ENCODE results near the gene KCNMA1. TPM values are rescaled to one million over a fixed set of nuclear protein-coding genes. Genes with fewer than 3 reads are reported as not detected.

The KCNMA1 gene
- total and polyA plus RNA-seq, 5 donors = 1.5 to 6.1 (median 3.3) TPM

- H3K27me3 ChIP-seq (ENCODE audit: control insufficient read depth, insufficient read depth) = no peaks in the 10 kb centered on the region
- no peak overlapping the region for H3K27ac ChIP-seq (ENCODE audit: low read length)
- intact Hi-C loops (cut with DNase I) = no loop called here
- 43% methylated on average over 2 of the region's 2 CpGs for WGBS
- H3K4me3 ChIP-seq (ENCODE audit: low read length) = no peak overlapping the region
- H3K9me3 ChIP-seq (ENCODE audit: control insufficient read depth, low read length) = no peaks in the 10 kb centered on the region
- ATAC-seq (no peak), DNase-seq (no peak)
- H3K4me1 ChIP-seq (ENCODE audit: control insufficient read depth, insufficient read depth, low read length) = no peaks in the 10 kb centered on the region
Measured at GRCh38 chr10:77311186-77311585, 326.4 kb downstream of the KCNMA1 start.

GRCh38 chr10:77310288-77310840 is 327.2 kb downstream of the KCNMA1 start:
- Histone ChIP-seq H3K27me3 (ENCODE audit: control insufficient read depth, insufficient read depth) (no peaks in the 10 kb centered on the region), H3K9me3 (ENCODE audit: control insufficient read depth, low read length) (no peaks in the 10 kb centered on the region), H3K27ac (ENCODE audit: low read length) (no peak overlapping the region), H3K4me3 (ENCODE audit: low read length) (no peak overlapping the region), H3K4me1 (ENCODE audit: control insufficient read depth, insufficient read depth, low read length) (no peaks in the 10 kb centered on the region)
- no peak for ATAC-seq
- intact Hi-C loops (cut with DNase I) = no loop called here
- DNase-seq = no peak
- 41% methylated on average over 6 of the region's 6 CpGs for WGBS

GRCh38 chr10:77309509-77309908 is 328.1 kb downstream of the KCNMA1 start:
- Histone ChIP-seq H3K27me3 (ENCODE audit: control insufficient read depth, insufficient read depth) (no peaks in the 10 kb centered on the region), H3K9me3 (ENCODE audit: control insufficient read depth, low read length) (no peaks in the 10 kb centered on the region), H3K4me3 (ENCODE audit: low read length) (no peak overlapping the region), H3K27ac (ENCODE audit: low read length) (no peak overlapping the region), H3K4me1 (ENCODE audit: control insufficient read depth, insufficient read depth, low read length) (no peaks in the 10 kb centered on the region)
- DNase-seq = no peak
- 74% methylated on average over 2 of the region's 2 CpGs for WGBS
- intact Hi-C loops (cut with DNase I) = no loop called here
- ATAC-seq = no peak

- DNase-seq (no peak), ATAC-seq (no peak)
- no peak overlapping the region for H3K27ac ChIP-seq (ENCODE audit: low read length)
- H3K27me3 ChIP-seq (ENCODE audit: control insufficient read depth, insufficient read depth) = no peaks in the 10 kb centered on the region
- H3K4me1 ChIP-seq (ENCODE audit: control insufficient read depth, insufficient read depth, low read length) = no peaks in the 10 kb centered on the region
- 81% methylated on average over 6 of the region's 6 CpGs for WGBS
- H3K9me3 ChIP-seq (ENCODE audit: control insufficient read depth, low read length) = no peaks in the 10 kb centered on the region
- intact Hi-C loops (cut with DNase I) = no loop called here
- H3K4me3 ChIP-seq (ENCODE audit: low read length) = no peak overlapping the region
Measured at GRCh38 chr10:77309092-77309491, 328.5 kb downstream of the KCNMA1 start.

GRCh38 chr10:77308084-77308732 is 329.4 kb downstream of the KCNMA1 start:
- ATAC-seq (no peak), DNase-seq (no peak)
- WGBS = 38% methylated on average over 3 of the region's 3 CpGs
- intact Hi-C loops (cut with DNase I) = no loop called here
- no peaks in the 10 kb centered on the region for H3K9me3 ChIP-seq (ENCODE audit: control insufficient read depth, low read length)
- no peak overlapping the region for H3K4me3 ChIP-seq (ENCODE audit: low read length)
- H3K27me3 ChIP-seq (ENCODE audit: control insufficient read depth, insufficient read depth) = no peaks in the 10 kb centered on the region
- no peak overlapping the region for H3K27ac ChIP-seq (ENCODE audit: low read length)
- no peaks in the 10 kb centered on the region for H3K4me1 ChIP-seq (ENCODE audit: control insufficient read depth, insufficient read depth, low read length)

GRCh38 chr10:77306666-77307065 is 330.9 kb downstream of the KCNMA1 start:
- DNase-seq = no peak
- intact Hi-C loops (cut with DNase I) = no loop called here
- 90% methylated on average over 4 of the region's 4 CpGs for WGBS
- H3K9me3 ChIP-seq (ENCODE audit: control insufficient read depth, low read length) = no peaks in the 10 kb centered on the region
- no peak overlapping the region for H3K27ac ChIP-seq (ENCODE audit: low read length)
- no peaks in the 10 kb centered on the region for H3K27me3 ChIP-seq (ENCODE audit: control insufficient read depth, insufficient read depth)
- no peak overlapping the region for H3K4me3 ChIP-seq (ENCODE audit: low read length)
- no peaks in the 10 kb centered on the region for H3K4me1 ChIP-seq (ENCODE audit: control insufficient read depth, insufficient read depth, low read length)
- ATAC-seq = no peak

- H3K27ac ChIP-seq (ENCODE audit: low read length) = no peak overlapping the region
- no peak overlapping the region for H3K4me3 ChIP-seq (ENCODE audit: low read length)
- DNase-seq (no peak), ATAC-seq (no peak)
- no peaks in the 10 kb centered on the region for H3K4me1 ChIP-seq (ENCODE audit: control insufficient read depth, insufficient read depth, low read length)
- no peaks in the 10 kb centered on the region for H3K9me3 ChIP-seq (ENCODE audit: control insufficient read depth, low read length)
- 72% methylated on average over 3 of the region's 3 CpGs for whole genome bisulfite sequencing
- intact Hi-C loops (cut with DNase I) = no loop called here
- no peaks in the 10 kb centered on the region for H3K27me3 ChIP-seq (ENCODE audit: control insufficient read depth, insufficient read depth)
Measured at GRCh38 chr10:77305650-77306632, 331.7 kb downstream of the KCNMA1 start.

- ATAC-seq = no peak
- 70% methylated on average over 3 of the region's 3 CpGs for WGBS
- no peaks in the 10 kb centered on the region for H3K27me3 ChIP-seq (ENCODE audit: control insufficient read depth, insufficient read depth)
Measured at GRCh38 chr10:77304192-77304591, 333.4 kb downstream of the KCNMA1 start.

GRCh38 chr10:77301305-77301730 is 336.3 kb downstream of the KCNMA1 start:
- Histone ChIP-seq H3K27ac (ENCODE audit: low read length) (no peak overlapping the region), H3K9me3 (ENCODE audit: control insufficient read depth, low read length) (no peaks in the 10 kb centered on the region), H3K27me3 (ENCODE audit: control insufficient read depth, insufficient read depth) (no peaks in the 10 kb centered on the region), H3K4me1 (ENCODE audit: control insufficient read depth, insufficient read depth, low read length) (no peaks in the 10 kb centered on the region), H3K4me3 (ENCODE audit: low read length) (no peak overlapping the region)
- 87% methylated on average over 3 of the region's 3 CpGs for WGBS
- DNase-seq = no peak
- ATAC-seq = no peak
- intact Hi-C loops (cut with DNase I) = no loop called here

More at GRCh38 chr10:77304192-77304591, 333.4 kb downstream of the KCNMA1 start:
- H3K9me3 ChIP-seq (ENCODE audit: control insufficient read depth, low read length) = no peaks in the 10 kb centered on the region
- H3K4me1 ChIP-seq (ENCODE audit: control insufficient read depth, insufficient read depth, low read length) = no peaks in the 10 kb centered on the region
- H3K4me3 ChIP-seq (ENCODE audit: low read length) = no peak overlapping the region
- no peak overlapping the region for H3K27ac ChIP-seq (ENCODE audit: low read length)
- intact Hi-C loops (cut with DNase I) = no loop called here
- DNase-seq = no peak

- H3K4me1 ChIP-seq (ENCODE audit: control insufficient read depth, insufficient read depth, low read length) = no peaks in the 10 kb centered on the region
Measured at GRCh38 chr10:77300682-77301302, 336.8 kb downstream of the KCNMA1 start.

GRCh38 chr10:77299320-77299719 is 338.3 kb downstream of the KCNMA1 start:
- Histone ChIP-seq H3K9me3 (ENCODE audit: control insufficient read depth, low read length) (no peaks in the 10 kb centered on the region), H3K4me3 (ENCODE audit: low read length) (no peak overlapping the region), H3K4me1 (ENCODE audit: control insufficient read depth, insufficient read depth, low read length) (no peaks in the 10 kb centered on the region), H3K27me3 (ENCODE audit: control insufficient read depth, insufficient read depth) (no peaks in the 10 kb centered on the region), H3K27ac (ENCODE audit: low read length) (no peak overlapping the region)
- DNase-seq = peak in 1 of 3 donors; percentile 54
- 71% methylated on average over 7 of the region's 7 CpGs for WGBS
- ATAC-seq = no peak
- intact Hi-C loops (cut with DNase I) = no loop called here

More at GRCh38 chr10:77300682-77301302, 336.8 kb downstream of the KCNMA1 start:
- no peak for ATAC-seq
- no peak overlapping the region for H3K4me3 ChIP-seq (ENCODE audit: low read length)
- no peaks in the 10 kb centered on the region for H3K9me3 ChIP-seq (ENCODE audit: control insufficient read depth, low read length)
- no peak overlapping the region for H3K27ac ChIP-seq (ENCODE audit: low read length)
- no peaks in the 10 kb centered on the region for H3K27me3 ChIP-seq (ENCODE audit: control insufficient read depth, insufficient read depth)
- 77% methylated on average over 3 of the region's 3 CpGs for WGBS
- intact Hi-C loops (cut with DNase I) = no loop called here
- no peak for DNase-seq

Measured in right cardiac atrium (tissue), 5 donors.